ENCODE data around the gene TMEM120B. TPM values are rescaled to one million over a fixed set of nuclear protein-coding genes. Genes with fewer than 3 reads are reported as not detected.

Gene TMEM120B
- polyA plus RNA-seq, 3 donors, result 6.1 to 10.6 (median 8.3) TPM

DNA sequence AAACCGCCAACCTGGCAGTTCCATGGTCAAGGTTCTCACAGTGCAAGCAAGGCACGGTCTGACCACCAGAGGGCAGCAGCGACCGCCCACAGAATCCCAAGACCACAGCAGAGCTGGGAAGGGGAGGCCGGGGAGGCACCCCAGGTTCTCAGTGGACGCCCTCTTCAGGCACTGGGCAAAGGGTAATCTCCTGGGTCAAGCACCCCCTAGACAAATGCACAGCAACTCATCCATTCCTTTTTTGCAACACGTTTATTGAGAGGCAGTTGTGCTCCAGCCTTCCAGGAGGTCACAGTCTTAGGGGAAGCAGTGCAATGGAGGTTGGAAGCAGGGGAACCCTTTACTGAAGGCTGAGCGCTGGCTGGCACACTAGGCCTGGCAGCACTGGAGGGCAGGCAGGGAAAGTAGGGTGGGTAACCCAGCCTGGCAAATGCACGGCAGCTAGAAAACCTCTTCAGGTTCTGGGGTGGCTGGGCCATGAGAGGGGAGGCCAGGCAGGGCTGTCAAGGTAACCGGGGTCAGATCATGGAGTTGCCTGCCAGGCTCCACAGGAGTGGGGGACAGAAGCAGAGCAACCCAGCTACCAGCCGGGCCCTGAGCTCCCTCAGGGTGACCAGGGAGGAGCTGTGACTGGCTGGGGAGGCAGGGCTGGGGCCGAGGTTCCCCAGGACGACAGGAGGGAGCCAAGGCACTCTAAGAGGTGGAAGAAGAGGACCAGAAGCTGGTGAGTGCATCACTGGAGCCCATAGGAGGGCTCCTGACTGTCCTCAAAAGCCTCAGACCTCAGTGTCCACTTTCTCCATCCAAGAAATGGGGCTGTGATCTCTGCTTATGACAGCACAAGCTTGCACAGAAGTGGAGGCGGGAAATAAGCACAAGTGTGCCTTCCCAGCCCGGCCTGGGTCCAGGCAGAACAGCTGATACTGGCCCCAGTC is 82.7 kb downstream of the TMEM120B start:
- 23 to 40% (median 37%) methylated on average over 15 of the region's 15 CpGs for WGBS, 3 donors

GRCh38 chr12:121796855-121797751 is 84.6 kb downstream of the TMEM120B start:
- H3K27ac ChIP-seq (ENCODE audit: low read depth, low read length), result no peak overlapping the region
- 13 to 45% (median 29%) methylated on average over 39 of the region's 39 CpGs for WGBS, 3 donors

More for the DNA sequence above, 82.7 kb downstream of the TMEM120B start:
- no peak overlapping the region for H3K27ac ChIP-seq (ENCODE audit: low read depth, low read length)

- WGBS, 3 donors, result 19 to 49% (median 41%) methylated on average over 19 of the region's 19 CpGs
- H3K27ac ChIP-seq (ENCODE audit: low read depth, low read length), result no peak overlapping the region
These were observed 85.6 kb downstream of the TMEM120B start for GRCh38 chr12:121797937-121798786.

DNA sequence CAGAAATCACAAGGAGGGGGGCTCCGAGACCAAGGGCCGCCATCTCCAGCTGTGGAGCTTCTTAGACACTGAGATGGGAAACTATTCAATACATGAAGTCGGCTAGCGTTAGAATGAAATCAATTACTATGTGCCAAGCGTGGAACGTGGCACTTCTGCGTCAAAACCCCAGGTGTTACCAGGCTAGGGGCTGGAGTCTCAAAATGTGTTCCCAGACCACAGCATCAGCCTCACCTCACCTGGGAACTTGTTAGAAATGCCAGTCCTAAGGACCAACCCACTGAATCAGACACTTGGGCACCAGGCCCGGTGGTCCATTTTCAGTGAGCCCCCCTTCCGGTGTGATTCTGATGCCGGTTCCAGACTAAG is 86.2 kb downstream of the TMEM120B start:
- WGBS, 3 donors, result 28 to 70% (median 61%) methylated on average over 10 of the region's 10 CpGs
- H3K27ac ChIP-seq (ENCODE audit: low read depth, low read length), result no peak overlapping the region

DNA sequence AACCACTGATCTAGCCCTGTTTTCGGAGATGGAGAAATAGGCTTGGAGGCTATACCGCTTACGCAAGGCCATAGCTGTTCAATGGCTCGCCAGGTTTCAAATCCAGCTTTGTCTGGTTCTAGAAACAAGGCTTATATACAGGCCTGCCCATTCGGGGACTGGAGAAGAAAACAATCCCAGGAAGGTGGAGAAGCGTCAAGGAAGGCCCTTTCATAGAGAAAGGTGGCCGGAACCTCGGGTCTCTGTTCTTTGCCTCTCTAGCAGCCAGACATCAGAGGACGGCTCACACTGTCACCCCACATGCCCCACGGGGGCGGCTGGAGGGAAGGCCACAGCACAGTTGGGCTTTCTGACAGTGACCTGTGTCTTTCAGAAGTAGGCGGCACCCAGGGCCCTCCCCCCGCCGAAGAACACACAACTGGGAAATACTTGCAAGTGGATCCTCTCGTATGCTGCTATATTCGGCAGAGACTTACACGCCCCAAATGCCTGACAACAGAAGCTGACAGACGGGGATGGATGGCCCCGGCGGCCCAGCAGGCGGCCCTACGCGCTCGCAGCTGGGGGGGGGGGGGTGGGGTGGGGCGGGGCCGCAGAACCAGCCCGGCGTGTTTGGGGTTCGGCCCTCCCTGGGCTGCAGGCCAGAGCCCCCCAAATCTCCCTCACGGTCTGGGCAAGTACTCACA is 86.7 kb downstream of the TMEM120B start:
- 10 to 15% (median 13%) methylated on average over 22 to 29 of the region's 30 CpGs for WGBS, 3 donors

DNA sequence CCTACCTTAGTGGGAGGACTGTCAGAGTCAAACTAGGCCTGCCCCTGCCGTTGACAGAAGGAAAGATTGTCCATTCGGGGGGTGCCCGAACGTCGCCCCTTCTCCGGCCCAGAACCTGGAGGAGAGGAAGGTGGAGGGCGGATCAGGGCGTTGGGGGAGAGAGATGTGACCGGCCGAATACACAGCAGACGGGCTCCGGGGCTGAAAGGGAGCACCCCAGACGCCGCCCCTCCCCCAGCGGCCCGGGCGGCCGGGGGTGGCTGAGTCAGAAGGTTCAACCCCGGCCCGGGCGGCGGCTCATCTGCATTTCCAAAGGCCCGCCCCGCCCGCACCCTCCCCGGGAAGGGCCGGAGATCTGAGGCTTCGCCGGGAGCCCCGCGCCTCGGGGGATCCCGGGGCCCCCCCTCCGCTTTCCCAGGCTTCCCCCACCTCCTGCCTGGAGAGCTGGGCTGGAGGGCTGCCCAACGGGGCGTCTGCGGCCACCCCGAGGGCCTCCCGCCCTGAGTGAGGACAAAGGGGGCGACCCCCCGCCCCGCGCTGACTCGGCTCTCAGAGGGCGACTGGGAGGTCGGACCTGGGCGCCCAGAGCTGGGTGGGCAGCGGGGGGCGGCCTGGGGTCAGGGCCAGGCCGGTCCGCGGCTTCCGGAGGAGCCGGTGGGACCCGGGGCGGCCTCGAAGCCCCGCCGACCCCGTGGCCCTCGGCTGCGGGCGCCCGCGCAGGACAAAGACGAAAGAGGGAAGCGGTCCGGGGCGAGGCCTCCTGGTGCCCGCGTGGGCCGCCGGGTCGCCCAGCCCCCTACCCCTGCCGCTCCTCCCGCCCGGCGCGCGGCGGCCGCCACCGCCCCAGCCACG is 87.5 kb downstream of the TMEM120B start:
- H3K27ac ChIP-seq (ENCODE audit: low read depth, low read length), result peak overlapping the region; percentile 99
- 1% methylated on average over 51 to 84 of the region's 84 CpGs for WGBS, 3 donors

More for the DNA sequence above, 86.7 kb downstream of the TMEM120B start:
- H3K27ac ChIP-seq (ENCODE audit: low read depth, low read length), result peak overlapping the region; percentile 99

DNA sequence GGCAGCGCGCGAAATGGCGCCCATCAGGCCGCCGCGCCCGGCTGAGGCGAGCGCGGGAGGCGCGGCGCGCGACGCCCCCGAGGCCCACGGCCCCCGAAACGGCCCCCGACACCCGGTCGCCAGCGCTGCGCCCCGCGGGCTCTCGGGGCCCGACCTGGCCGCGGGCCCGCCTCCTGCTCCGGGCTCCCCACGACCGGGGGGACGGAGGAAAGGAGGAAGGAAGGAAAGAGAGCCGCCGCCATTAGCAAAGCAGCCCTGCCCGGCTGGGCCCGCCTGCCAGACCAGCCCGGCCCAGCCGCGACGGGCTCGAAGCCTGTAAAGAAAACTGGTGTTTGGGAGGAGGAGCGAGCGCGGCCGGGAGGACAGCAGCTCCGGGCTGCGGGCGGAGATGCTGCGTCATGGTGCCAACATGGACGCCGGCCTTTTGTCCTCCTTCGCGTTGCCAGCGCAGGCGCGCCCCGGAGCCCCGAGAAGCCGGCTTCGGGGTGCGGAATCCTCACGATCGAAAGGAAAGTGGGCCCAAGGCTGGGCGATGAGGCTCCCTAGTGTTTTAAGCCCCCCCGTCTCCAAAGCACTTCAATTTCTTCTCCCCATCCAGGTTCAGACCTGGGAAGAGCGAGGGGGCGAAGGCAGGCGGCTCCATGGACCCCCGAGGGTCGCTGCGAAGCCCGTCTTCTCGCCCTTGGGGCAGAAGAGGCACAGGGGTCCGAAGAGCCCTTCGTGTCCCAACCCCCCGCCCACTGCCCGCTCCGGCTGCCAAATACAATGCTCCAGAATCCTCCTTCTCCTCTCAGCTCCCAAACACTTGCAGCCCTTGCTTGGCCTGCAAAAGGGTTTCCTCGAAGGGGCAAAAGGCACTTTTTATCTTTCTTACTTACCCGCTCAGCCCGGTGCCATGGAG is 88.4 kb downstream of the TMEM120B start:
- 1% methylated on average over 50 to 86 of the region's 86 CpGs for WGBS, 3 donors

GRCh38 chr12:121801595-121802484 is 89.3 kb downstream of the TMEM120B start:
- WGBS, 3 donors, result 3% methylated on average over 18 of the region's 18 CpGs
- H3K27ac ChIP-seq (ENCODE audit: low read depth, low read length), result peak overlapping the region; percentile 99

More for the DNA sequence above, 88.4 kb downstream of the TMEM120B start:
- H3K27ac ChIP-seq (ENCODE audit: low read depth, low read length), result peak overlapping the region; percentile 99

GRCh38 chr12:121802485-121802842 is 89.9 kb downstream of the TMEM120B start:
- no peak overlapping the region for H3K27ac ChIP-seq (ENCODE audit: low read depth, low read length)
- 0% methylated on average over 1 of the region's 1 CpG for WGBS, 3 donors

DNA sequence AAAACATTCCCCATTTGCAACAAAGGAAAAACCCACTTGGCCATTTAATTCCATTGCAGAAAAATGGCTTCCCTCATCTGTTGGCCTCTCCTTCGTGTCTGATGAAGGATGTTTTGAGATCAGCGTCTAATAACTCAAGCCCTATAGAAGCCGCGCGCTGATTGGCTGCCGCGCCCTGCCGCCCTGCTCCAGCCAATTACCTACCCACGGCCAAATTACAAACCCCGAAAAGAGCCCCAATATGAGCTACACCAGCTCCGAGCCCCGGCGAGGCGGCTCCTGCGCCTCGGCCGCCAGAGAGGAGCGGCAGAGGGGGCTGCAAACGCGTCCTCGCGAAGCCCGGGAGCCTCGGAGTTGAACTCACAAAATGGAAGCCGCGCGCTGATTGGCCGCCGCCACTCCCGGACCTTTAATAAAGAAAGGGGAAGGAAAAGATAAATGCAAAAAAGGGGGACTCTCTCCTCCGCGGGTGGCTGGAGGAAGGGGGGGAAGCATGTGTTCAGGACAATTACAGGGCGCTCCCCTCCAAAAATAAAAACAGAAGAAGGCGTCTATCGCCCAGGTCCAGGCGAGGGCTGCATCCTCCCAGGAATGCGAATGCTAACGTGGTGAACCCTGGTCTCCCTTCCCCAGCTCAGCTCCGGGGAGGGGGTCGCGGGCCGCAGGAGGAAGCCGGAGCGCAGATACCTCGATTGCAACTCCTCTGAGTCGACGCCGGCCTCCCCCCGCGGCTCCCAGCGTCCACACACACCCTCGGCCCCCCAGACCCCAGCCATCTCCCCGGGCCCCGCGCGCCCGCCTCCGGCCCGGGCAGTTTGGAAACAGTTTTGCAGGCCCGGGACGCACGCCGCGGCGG is 90.5 kb downstream of the TMEM120B start:
- peak overlapping the region; percentile 95 for H3K27ac ChIP-seq (ENCODE audit: low read depth, low read length)
- 0% methylated on average over 61 to 65 of the region's 65 CpGs for WGBS, 3 donors

DNA sequence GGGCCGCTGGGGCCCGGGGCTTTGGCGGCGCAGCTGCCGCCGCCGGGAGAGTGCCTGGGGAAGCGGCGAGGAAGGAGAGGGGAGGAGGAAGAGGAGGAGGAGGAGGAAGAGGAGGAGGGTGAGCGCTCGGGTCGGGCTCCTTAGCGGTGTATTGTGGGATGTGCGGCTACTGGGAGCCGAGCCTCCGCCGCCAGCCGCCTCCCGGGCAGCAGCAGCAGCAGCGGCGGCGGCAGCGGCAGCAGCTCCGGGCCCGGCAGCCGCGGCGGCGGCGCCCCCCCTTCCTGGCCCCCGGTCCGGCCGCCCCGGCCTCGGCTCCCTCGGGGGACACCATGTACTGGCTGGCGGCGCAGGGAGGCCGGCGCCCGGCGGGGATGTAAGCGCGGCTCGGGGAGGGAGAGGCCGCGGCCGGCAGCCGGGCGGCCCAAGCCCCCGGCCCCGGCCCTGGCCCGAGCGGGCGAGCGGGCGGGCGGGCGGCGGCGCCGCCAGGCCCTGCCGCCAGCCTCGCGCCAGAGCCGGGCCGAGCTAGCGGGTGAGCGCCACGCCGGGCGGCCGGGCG is 91.4 kb downstream of the TMEM120B start, which contains the start of gene SETD1B:
TSS of gene SETD1B (plus strand) at position 149 of the 556 bp plus-strand sequence. CDS start 729 bp downstream, outside the sequence.
- WGBS, 3 donors, result 0 to 1% (median 1%) methylated on average over 32 to 74 of the region's 74 CpGs
- peak within 1 kb of the TSS; percentile 95 for H3K27ac ChIP-seq (ENCODE audit: low read depth, low read length)

GRCh38 chr12:121804417-121805111 is 92.0 kb downstream of the TMEM120B start:
- 0 to 2% (median 1%) methylated on average over 55 to 63 of the region's 63 CpGs for WGBS, 3 donors
- H3K27ac ChIP-seq (ENCODE audit: low read depth, low read length), result peak overlapping the region; percentile 74
